HG02973 (cell line): ENCODE results near the gene RPS6KA5.

Experiments
- ATAC-seq: cut with Tn5 transposase; IDR thresholded peaks from one replicate; pipeline ENCODE4 v1.9.1; 2021; ENCODE audit warnings: moderate library complexity; ENCODE audit not compliant: unreplicated experiment

Gene RPS6KA5

GRCh38 chr14:90810806-90811205 lies 249.6 kb downstream of the RPS6KA5 start:
- no peak for ATAC-seq

- ATAC-seq, result no peak
These were observed 250.7 kb downstream of the RPS6KA5 start for GRCh38 chr14:90809530-90810312.

- no peak for ATAC-seq
These were observed 251.5 kb downstream of the RPS6KA5 start for GRCh38 chr14:90808759-90809529.

- no peak for ATAC-seq
These were observed 253.4 kb downstream of the RPS6KA5 start for GRCh38 chr14:90807060-90807459.

GRCh38 chr14:90805662-90806540 lies 254.5 kb downstream of the RPS6KA5 start:
- ATAC-seq, result no peak

- ATAC-seq, result no peak
These were observed 255.4 kb downstream of the RPS6KA5 start for GRCh38 chr14:90805084-90805391.

- ATAC-seq, result no peak
These were observed 256.0 kb downstream of the RPS6KA5 start for GRCh38 chr14:90804292-90805083.

GRCh38 chr14:90803249-90803648 lies 257.2 kb downstream of the RPS6KA5 start:
- no peak for ATAC-seq

- ATAC-seq, result no peak
These were observed 261.0 kb downstream of the RPS6KA5 start for GRCh38 chr14:90799420-90799819.

- no peak for ATAC-seq
These were observed 262.5 kb downstream of the RPS6KA5 start for GRCh38 chr14:90797919-90798318.
